BLaER1 treated with 17β-estradiol and CSF1 and Interleukin-3, amounts not matched to agents 10 nM and 100 nM (cell line): ENCODE results near the gene BCR.

Source experiments
- H3K27ac ChIP-seq, 11 experiments: shearing (Covaris generic); formaldehyde crosslinking; 2 replicates each; pipeline ENCODE4 v1.8.1; 2022
- H3K27me3 ChIP-seq, 11 experiments: shearing (Covaris generic); formaldehyde crosslinking; 2 replicates each; pipeline ENCODE4 v1.8.1; 2022
- H3K36me3 ChIP-seq, 11 experiments: shearing (Covaris generic); formaldehyde crosslinking; 2 replicates each; pipeline ENCODE4 v1.8.1; 2022
- H3K4me1 ChIP-seq, 10 experiments: shearing (Covaris generic); formaldehyde crosslinking; 2 replicates each; pipeline ENCODE4 v1.8.1; 2022
- H3K4me2 ChIP-seq, 11 experiments: shearing (Covaris generic); formaldehyde crosslinking; 2 replicates each; pipeline ENCODE4 v1.8.1; 2022
- H3K4me3 ChIP-seq, 10 experiments: shearing (Covaris generic); formaldehyde crosslinking; 2 replicates each; pipeline ENCODE4 v1.8.1; 2022
- H3K9ac ChIP-seq, 11 experiments: shearing (Covaris generic); formaldehyde crosslinking; 2 replicates each; pipeline ENCODE4 v1.8.1; 2022
- H3K9me3 ChIP-seq, 11 experiments: shearing (Covaris generic); formaldehyde crosslinking; replicated peaks in 1 of 11; 2 replicates each; pipeline ENCODE4 v1.8.1; 2022
- H4K20me1 ChIP-seq, 11 experiments: shearing (Covaris generic); formaldehyde crosslinking; 2 replicates each; pipeline ENCODE4 v1.8.1; 2022
- Cebpa-rat ChIP-seq, 11 experiments: shearing (Covaris generic); IDR thresholded peaks; 2 replicates each; pipeline ENCODE4 v1.8.1; 2022

BCR gene

GRCh38 chr22:23146478-23147205, 33.7 kb upstream of the BCR start:
- no peaks in the 10 kb centered on the region for H3K27me3 ChIP-seq
- H4K20me1 ChIP-seq = 0 out of 22 replicates have a peak, but pooled peaks cover 0 to 1% (median 0%) of the 10 kb centered on the region in 11 experiments
- no peak overlapping the region for H3K27ac ChIP-seq
- no peak overlapping the region for H3K4me3 ChIP-seq
- no peaks in the 10 kb centered on the region for H3K9me3 ChIP-seq
- peak overlapping the region in 9 of 11 experiments; percentile 78 to 97 (median 95); a peak in 13 of 22 replicates for H3K4me2 ChIP-seq
- H3K36me3 ChIP-seq = no peaks in the 10 kb centered on the region
- TF ChIP-seq Cebpa-rat (IDR thresholded peaks at IDR 0.05) = no peak
- H3K9ac ChIP-seq = no peak overlapping the region
- peaks cover 26 to 65% (median 56%) of the 10 kb centered on the region in 10 experiments for H3K4me1 ChIP-seq

GRCh38 chr22:23147617-23148387, 32.5 kb upstream of the BCR start:
- no peaks in the 10 kb centered on the region for H3K36me3 ChIP-seq
- no peaks in the 10 kb centered on the region for H3K9me3 ChIP-seq
- H3K9ac ChIP-seq = no peak overlapping the region
- no peak overlapping the region for H3K4me2 ChIP-seq
- H3K4me1 ChIP-seq = peaks cover 27 to 66% (median 53%) of the 10 kb centered on the region in 10 experiments
- no peaks in the 10 kb centered on the region for H4K20me1 ChIP-seq
- H3K4me3 ChIP-seq = no peak overlapping the region
- TF ChIP-seq Cebpa-rat (IDR thresholded peaks at IDR 0.05) = no peak
- no peaks in the 10 kb centered on the region for H3K27me3 ChIP-seq
- no peak overlapping the region for H3K27ac ChIP-seq

DNA sequence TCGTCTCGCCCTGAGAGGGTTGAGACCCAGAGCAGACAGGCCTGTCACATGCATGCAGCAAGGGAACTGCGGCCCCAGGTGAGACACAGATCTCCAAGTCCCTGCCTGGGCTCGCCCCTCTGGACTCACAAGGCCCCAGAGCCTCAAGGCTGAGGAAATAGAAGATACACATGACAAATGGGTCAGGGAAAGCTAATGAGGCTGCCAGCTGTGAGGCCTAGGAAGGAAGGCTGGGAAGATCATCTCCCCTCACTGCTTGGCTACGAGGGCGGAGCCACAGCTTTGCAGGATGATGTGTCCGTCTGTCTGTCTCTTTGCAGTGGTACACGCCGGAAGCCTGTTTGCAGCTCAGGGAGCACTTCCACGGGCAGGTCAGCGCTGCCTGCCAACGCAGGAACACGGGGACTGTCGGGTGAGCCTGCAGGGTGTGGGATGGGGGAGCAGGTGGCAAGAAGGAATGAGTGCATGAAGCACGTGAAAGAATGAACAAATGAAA, 30.5 kb upstream of the BCR start:
- TF ChIP-seq Cebpa-rat (IDR thresholded peaks at IDR 0.05) = no peak
- Histone ChIP-seq H3K4me3 (no peak overlapping the region), H3K36me3 (no peaks in the 10 kb centered on the region), H3K9ac (no peak overlapping the region), H3K9me3 (no peaks in the 10 kb centered on the region), H4K20me1 (no peaks in the 10 kb centered on the region), H3K4me2 (peak overlapping the region in 1 of 11 experiments; percentile 5; a peak in 1 of 22 replicates), H3K27ac (no peak overlapping the region), H3K4me1 (peaks cover 33 to 70% (median 51%) of the 10 kb centered on the region in 10 experiments), H3K27me3 (no peaks in the 10 kb centered on the region)

GRCh38 chr22:23150762-23151161, 29.5 kb upstream of the BCR start:
- Histone ChIP-seq H3K4me2 (peak overlapping the region in 5 of 11 experiments; percentile 6 to 44 (median 31); a peak in 4 of 22 replicates), H3K27ac (no peak overlapping the region), H3K9me3 (no peaks in the 10 kb centered on the region), H3K9ac (no peak overlapping the region), H3K4me3 (no peak overlapping the region), H3K36me3 (no peaks in the 10 kb centered on the region), H3K27me3 (no peaks in the 10 kb centered on the region), H4K20me1 (no peaks in the 10 kb centered on the region), H3K4me1 (peaks cover 27 to 67% (median 49%) of the 10 kb centered on the region in 10 experiments)
- TF ChIP-seq Cebpa-rat (IDR thresholded peaks at IDR 0.05) = peak in 2 of 11 experiments; percentile 16 to 49; a peak in 1 of 22 replicates

DNA sequence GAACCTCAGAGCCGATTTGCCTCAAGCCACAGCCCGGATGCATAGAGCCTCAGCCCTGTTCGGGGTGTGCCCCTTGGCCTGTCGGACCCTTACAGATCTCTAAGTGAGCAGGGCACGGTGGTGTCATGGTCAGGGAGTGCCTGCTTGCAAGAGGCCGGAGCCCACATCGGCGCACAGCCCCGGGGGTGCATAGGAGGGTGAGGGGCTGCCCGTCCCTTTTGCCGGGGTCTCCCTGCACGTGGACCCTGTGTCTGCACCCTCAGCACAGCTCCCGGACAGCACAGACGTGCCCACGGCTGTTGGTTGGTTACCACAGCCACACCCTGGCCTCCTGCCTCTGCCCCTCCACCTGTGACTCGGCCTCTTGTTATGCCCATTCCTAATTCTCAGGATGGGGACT, 28.5 kb upstream of the BCR start:
- Histone ChIP-seq H3K4me3 (no peak overlapping the region), H3K9ac (peak overlapping the region in 1 of 11 experiments; percentile 45; a peak in 1 of 22 replicates), H3K27me3 (no peaks in the 10 kb centered on the region), H3K36me3 (no peaks in the 10 kb centered on the region), H4K20me1 (no peaks in the 10 kb centered on the region), H3K9me3 (no peaks in the 10 kb centered on the region), H3K4me1 (peaks cover 24 to 66% (median 49%) of the 10 kb centered on the region in 10 experiments), H3K4me2 (peak overlapping the region in 10 of 11 experiments; percentile 67 to 83 (median 76); a peak in 14 of 22 replicates), H3K27ac (peak overlapping the region in 2 of 11 experiments; percentile 69 to 79; a peak in 7 of 22 replicates)
- TF ChIP-seq Cebpa-rat (IDR thresholded peaks at IDR 0.05) = no peak

DNA sequence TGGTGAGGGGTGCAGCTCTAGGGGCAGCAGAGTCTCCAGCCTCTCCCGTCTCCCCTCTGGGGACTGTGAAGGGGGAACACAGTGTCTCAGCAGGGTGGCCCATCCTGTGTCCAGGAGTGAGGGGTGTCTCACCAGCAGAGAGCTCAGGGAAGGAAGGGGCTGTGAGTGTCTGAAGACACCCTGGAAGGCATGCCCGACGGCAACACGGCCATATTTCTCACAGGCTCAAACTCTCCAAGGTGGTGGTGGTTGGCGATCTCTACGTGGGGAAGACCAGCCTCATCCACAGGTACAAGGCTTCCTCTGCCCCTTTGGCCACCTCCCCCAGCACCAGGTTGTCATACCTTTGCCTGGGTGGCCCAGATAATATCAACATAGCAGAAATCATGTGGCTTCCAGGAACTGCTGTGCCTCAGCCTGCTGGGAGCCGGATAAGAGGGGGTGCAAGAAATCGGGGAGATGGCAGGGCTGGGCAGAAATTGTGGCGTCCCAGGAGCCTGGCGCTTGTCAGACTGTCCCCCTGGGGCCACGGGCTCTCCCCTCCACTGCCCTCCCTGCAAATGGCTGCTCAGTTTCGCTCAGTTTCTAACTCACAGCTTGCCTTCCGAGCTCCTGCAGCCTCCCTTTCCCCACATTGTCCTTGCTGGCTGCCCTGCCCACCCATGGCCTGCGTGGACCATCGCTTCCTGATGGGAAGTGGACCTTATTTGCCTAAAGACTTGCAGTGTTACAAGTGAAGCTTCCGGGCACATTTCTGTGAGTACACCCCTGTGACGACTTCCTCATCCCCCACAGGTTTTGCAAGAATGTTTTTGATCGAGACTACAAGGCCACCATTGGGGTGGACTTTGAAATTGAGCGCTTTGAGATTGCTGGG, 27.8 kb upstream of the BCR start:
- no peak for TF ChIP-seq Cebpa-rat (IDR thresholded peaks at IDR 0.05)
- no peaks in the 10 kb centered on the region for H3K27me3 ChIP-seq
- H3K4me2 ChIP-seq = peak overlapping the region; percentile 55 to 83 (median 76)
- peak overlapping the region in 10 of 11 experiments; percentile 10 to 57 (median 42); a peak in 12 of 22 replicates for H3K9ac ChIP-seq
- H3K9me3 ChIP-seq = no peaks in the 10 kb centered on the region
- peak overlapping the region; percentile 2 to 79 (median 66); a peak in 20 of 22 replicates for H3K27ac ChIP-seq
- peaks cover 24 to 71% (median 53%) of the 10 kb centered on the region in 10 experiments for H3K4me1 ChIP-seq
- no peaks in the 10 kb centered on the region for H4K20me1 ChIP-seq
- H3K36me3 ChIP-seq = no peaks in the 10 kb centered on the region
- peak overlapping the region in 3 of 10 experiments; percentile 2 to 20 (median 17); a peak in 1 of 20 replicates for H3K4me3 ChIP-seq

- Histone ChIP-seq H3K27me3 (no peaks in the 10 kb centered on the region), H3K4me3 (no peak overlapping the region), H3K36me3 (no peaks in the 10 kb centered on the region), H3K4me2 (peak overlapping the region in 9 of 11 experiments; percentile 72 to 83 (median 76); a peak in 14 of 22 replicates), H3K4me1 (peaks cover 24 to 73% (median 56%) of the 10 kb centered on the region in 10 experiments), H3K9me3 (no peaks in the 10 kb centered on the region), H4K20me1 (no peaks in the 10 kb centered on the region), H3K9ac (peak overlapping the region in 1 of 11 experiments; percentile 5; a peak in 1 of 22 replicates), H3K27ac (peak overlapping the region in 8 of 11 experiments; percentile 6 to 77 (median 37); a peak in 13 of 22 replicates)
- no peak for TF ChIP-seq Cebpa-rat (IDR thresholded peaks at IDR 0.05)
These were observed 26.3 kb upstream of the BCR start for GRCh38 chr22:23153994-23154393.

GRCh38 chr22:23154461-23154860, 25.8 kb upstream of the BCR start:
- Histone ChIP-seq H3K4me2 (peak overlapping the region in 7 of 11 experiments; percentile 72 to 83 (median 77); a peak in 8 of 22 replicates), H3K9me3 (no peaks in the 10 kb centered on the region), H3K4me3 (no peak overlapping the region), H4K20me1 (no peaks in the 10 kb centered on the region), H3K27ac (peak overlapping the region in 7 of 11 experiments; percentile 6 to 77 (median 40); a peak in 12 of 22 replicates), H3K36me3 (no peaks in the 10 kb centered on the region), H3K9ac (peak overlapping the region in 1 of 11 experiments; percentile 5; a peak in 1 of 22 replicates), H3K27me3 (no peaks in the 10 kb centered on the region), H3K4me1 (peaks cover 24 to 73% (median 56%) of the 10 kb centered on the region in 10 experiments)
- TF ChIP-seq Cebpa-rat (IDR thresholded peaks at IDR 0.05) = no peak
